OCI-LY3 (cell line): Measurements from ENCODE around the gene ASAP2.

ENCODE experiments used
- EZH2phosphoT487 ChIP-seq: fragments of 200-600 bp; shearing (Covaris generic); IDR thresholded peaks from 2 replicates; pipeline ENCODE4 v1.6.1; 2018; ENCODE audit warnings: antibody characterized with exemption, mixed run types, low read depth
- TF ChIP-seq, protein P1 (sequence below): fragments of 200-600, 300-600 bp; sonication (generic); IDR thresholded peaks from 2 replicates; pipeline ENCODE4 v1.5.1; 2014; ENCODE audit warnings: antibody characterized with exemption, low read length, low read depth

DNA sequence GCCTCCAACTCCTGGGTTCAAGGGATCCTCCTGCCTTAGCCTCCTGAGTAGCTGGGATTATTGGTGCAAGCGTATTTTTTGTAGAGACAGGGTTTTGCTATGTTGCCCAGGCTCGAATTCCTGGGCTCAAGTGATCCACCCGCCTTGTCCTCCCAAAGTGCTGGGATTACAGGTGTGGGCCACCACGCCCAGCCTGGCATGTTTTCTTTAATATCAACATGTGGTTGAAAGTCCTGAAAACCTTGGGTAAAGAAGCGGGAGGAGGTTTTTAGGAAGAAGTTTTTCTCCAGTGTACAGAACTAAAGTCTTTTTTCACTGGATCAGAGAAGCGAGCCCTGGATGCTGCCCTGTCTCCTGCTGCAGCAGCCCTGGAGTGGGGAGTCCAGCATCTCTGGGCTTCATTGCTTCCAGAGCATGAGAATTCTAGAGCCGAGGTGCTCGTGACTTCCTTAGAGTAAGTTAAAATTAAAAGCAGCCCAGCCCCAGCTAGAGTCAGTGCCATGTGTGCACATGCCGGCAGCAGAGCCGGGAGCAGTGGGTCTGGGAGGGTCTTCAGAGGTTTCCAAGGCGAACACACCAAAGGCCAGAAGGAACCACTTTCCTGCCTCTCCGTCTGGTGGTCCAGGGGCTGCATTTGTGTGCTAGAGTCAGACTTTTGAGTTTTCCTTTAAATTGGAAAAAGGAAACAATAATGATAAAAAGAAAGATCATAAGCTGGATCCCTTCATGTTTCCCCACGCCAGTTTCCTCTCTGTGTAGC is 185.5 kb downstream of the ASAP2 start:
- TF ChIP-seq, protein P1, sequence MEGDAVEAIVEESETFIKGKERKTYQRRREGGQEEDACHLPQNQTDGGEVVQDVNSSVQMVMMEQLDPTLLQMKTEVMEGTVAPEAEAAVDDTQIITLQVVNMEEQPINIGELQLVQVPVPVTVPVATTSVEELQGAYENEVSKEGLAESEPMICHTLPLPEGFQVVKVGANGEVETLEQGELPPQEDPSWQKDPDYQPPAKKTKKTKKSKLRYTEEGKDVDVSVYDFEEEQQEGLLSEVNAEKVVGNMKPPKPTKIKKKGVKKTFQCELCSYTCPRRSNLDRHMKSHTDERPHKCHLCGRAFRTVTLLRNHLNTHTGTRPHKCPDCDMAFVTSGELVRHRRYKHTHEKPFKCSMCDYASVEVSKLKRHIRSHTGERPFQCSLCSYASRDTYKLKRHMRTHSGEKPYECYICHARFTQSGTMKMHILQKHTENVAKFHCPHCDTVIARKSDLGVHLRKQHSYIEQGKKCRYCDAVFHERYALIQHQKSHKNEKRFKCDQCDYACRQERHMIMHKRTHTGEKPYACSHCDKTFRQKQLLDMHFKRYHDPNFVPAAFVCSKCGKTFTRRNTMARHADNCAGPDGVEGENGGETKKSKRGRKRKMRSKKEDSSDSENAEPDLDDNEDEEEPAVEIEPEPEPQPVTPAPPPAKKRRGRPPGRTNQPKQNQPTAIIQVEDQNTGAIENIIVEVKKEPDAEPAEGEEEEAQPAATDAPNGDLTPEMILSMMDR = no peak
- no peak for TF ChIP-seq EZH2phosphoT487
